Posterior vena cava (tissue), 2 donors: ENCODE results near the gene PAQR3. TPM values are rescaled to one million over a fixed set of nuclear protein-coding genes. Genes with fewer than 3 reads are reported as not detected.

ENCODE experiments used
- DNase-seq: peaks from one replicate; pipeline ENCODE4 v3.0.0-alpha.2; 2020; ENCODE audit warnings: low spot score
- intact Hi-C, 2 donors: fragments of 100-400 bp; cut with DNase I; formaldehyde crosslinking; loops; one replicate each; pipeline versions ENCODE4 v1.14.1 to v1.14.2; 2022 to 2023
- long read RNA-seq, 2 donors: library from polyadenylated mRNA; unstranded; transcript quantifications; one replicate each; pipeline ENCODE4 v2.0.0, GENCODE V29; 2020 to 2021
- total RNA-seq, 2 donors: library from RNA; stranded (reverse); fragmentation: NEBNext Ultra II Directional; extraction: Animal tissue kit (Norgen Biotek cat#: 25700); gene quantifications; one replicate each; pipeline ENCODE4 v1.2.1, GENCODE V29; 2021
- donor health status: DM: yes; HTN: yes; CAD: no.
- donor health status: DM: yes; HTN: yes; CAD: no.

The PAQR3 gene, protein sequence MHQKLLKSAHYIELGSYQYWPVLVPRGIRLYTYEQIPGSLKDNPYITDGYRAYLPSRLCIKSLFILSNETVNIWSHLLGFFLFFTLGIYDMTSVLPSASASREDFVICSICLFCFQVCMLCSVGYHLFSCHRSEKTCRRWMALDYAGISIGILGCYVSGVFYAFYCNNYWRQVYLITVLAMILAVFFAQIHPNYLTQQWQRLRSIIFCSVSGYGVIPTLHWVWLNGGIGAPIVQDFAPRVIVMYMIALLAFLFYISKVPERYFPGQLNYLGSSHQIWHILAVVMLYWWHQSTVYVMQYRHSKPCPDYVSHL
- total RNA-seq: 10 to 100 TPM; 11.5 to 13.0 TPM
- long read RNA-seq, donor 1, full-length matches to known transcripts: 2 of 4 reads
- long read RNA-seq, donor 1, partial matches to known transcripts: 0 of 4 reads
- long read RNA-seq, donor 1, other reads (novel, unspliced or antisense): 2 of 4 reads
- long read RNA-seq, donor 2, partial matches to known transcripts: 0 of 1 reads
- long read RNA-seq, donor 2, other reads (novel, unspliced or antisense): 1 of 1 reads

DNA sequence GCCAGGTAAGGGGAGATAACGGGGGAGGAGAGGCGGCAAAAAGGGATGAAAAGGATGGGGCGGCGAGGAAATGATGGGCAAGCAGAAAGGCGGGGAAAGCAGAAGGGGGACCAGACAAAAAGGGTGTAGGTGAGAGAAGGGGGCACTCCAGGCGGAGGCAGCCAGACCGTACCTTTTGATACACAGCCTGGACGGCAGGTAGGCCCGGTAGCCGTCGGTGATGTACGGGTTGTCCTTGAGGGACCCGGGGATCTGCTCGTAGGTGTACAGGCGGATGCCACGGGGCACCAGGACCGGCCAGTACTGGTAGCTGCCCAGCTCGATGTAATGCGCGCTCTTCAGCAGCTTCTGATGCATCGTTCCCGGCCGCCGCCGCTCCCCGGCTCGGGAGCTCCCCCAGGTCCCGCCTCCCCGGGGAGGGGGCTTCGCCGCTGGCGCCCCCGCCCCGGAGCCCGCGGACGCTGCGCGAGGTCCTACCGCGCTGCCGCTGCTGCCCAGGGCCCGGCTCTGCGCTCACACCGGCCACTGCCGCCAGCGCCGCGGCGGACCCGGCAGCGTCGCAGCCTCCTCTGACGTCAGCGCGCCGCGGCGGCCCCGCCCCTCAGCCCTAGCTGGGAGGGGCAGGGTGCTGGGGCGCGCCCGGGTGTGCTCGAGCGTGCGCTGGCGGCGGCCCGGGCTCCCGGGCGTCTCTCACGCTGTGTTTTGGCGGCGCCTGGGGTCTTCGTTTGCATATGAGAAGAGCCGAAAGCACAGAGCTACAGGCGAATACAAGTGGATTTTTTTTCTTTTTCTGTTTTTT is at the start of gene PAQR3:
Gene PAQR3 (minus strand): TSS at position 571 of the 799 bp plus-strand sequence. CDS start 214 bp downstream, at position 357.
- intact Hi-C loops: no loop called here
- DNase-seq: peak; percentile 95

GRCh38 chr4:78987683-78988082 is 48.4 kb upstream of the PAQR3 start:
- DNase-seq: no peak
- intact Hi-C loops: no loop called here

DNA sequence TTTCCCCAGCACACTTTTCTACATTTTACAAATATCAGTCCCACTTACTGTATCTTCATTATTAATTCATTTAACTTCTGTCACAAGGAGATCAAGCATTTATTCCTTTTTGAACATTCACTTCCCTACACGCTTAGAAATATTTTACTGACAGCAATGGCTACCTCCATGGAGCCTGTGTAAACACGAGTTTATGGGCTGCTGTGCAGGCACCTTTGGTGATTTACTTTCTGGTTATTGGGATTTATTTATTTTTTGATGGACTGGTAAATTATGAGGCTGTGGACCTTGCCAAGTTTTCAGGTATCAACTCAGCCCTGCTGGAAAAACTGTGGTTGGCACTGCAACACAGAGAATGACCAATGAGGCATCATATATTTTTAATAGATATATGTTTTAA is 45.4 kb upstream of the PAQR3 start:
- DNase-seq: no peak

DNA sequence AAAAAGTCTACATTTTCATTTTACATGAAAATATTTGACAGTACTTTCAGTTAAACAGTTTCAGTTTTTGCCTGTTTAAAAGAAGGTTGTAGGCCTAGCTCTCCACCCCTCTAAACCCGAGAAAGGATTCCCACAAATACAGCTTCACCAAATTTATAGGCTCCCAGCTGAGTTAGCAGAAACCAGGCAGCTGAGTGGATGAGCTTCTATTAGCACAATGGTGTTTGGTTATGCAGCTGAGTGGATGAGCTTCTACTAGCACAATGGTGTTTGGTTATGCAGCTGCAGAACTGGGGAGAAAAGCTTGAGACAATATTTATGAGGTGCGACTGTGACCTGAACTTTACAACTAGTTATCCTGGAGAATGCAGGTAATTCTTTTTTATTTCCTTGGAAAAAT is 36.6 kb upstream of the PAQR3 start:
- no peak for DNase-seq
- intact Hi-C loops: no loop called here

More for the DNA sequence above, 45.4 kb upstream of the PAQR3 start:
- intact Hi-C loops: no loop called here

- intact Hi-C loops: no loop called here
- DNase-seq: no peak
Observed at GRCh38 chr4:78971776-78972175, 32.5 kb upstream of the PAQR3 start.

DNA sequence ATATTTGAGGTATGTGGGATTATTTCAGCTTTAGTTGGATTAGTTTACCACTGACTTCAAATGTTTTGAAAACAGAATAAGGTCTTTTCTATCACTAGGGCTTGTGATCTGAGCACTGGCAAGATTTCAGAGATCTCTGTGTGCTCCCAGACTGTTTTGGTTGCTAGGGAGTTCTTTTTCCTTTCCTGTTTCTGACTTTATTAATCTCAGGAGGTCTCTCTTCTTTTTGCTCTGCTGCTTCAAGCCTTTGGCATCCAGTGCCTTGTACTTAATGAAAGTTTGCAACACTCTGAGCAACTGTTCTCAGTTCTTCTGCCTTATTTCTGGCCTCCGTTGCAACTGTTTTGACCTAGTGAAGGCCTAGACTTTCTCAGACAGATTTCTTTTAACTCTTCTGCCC is 32.1 kb upstream of the PAQR3 start:
- DNase-seq: no peak
- intact Hi-C loops: no loop called here

DNA sequence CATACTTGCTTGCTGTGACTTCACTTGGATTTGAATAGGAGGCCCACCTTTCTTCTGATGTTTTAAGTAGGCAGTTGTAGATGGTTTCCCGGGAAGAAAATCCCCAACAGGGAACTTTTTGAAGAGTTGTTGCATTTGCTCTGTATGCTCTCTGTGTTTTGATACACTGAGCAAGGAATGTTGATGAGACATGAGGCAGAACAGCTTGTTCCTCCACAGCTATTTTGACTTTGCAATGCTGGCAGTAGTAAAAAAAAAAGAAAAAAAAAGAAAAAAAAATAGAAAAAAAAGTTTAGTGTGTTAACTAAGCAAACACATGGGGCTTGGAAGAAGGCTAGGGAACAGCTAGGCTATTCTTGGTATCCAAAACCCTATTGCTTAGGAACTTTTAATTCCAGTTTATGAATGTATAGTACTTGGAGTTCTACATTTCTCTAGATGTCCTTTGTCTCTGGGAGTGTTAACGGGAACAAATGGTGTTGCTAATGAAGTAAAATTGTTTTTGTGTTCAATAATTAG is 23.4 kb upstream of the PAQR3 start:
- intact Hi-C loops: no loop called here
- no peak for DNase-seq

DNA sequence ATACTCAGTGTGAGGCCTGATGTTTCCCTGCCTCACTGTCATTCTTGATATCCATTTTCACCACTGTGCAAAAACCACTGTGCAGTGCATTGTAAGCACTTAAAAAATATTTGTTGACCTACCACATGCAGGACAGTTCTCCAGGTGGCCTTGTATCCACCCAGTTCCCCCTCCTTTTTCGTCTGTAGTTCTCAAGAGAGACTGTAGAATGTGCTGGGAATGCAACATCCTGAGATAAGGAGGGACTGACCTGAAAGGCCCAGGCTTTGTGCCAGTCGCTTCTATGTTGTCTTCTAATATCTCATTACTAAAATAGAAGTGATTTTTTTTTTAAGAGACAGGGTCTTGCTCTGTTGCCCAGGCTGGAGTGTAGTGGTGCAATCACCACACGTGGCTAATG is 21.7 kb upstream of the PAQR3 start:
- intact Hi-C loops: no loop called here
- no peak for DNase-seq

DNA sequence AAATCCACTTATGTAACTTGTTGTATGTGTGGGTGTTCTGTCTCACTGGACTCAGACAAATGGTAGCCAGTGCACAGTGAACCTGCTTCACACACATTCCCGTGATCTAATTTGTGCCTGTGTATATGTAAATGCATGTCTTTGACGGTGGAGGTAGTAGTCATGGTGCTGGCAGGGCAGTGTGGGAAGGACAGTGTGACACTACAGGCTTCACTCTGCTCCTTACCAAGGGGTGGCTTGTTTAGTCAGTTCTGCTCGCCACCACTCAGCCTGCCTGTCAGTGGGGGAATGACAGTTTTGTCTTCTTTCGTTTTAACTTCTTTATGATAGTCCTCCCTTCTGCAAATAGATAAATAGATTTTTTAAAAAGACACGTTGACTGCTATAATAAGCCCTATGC is 17.7 kb upstream of the PAQR3 start:
- intact Hi-C loops: loop anchor here in 1 of 2 donors (10.0 kb wide), 1 partner anchor 1248 kb away; no protein-coding TSS in a partner anchor
- no peak for DNase-seq

GRCh38 chr4:78953769-78954666 is 14.8 kb upstream of the PAQR3 start:
- intact Hi-C loops: loop anchor here in 1 of 2 donors (10.0 kb wide), 1 partner anchor 1251 kb away; no protein-coding TSS in a partner anchor
- DNase-seq: no peak

DNA sequence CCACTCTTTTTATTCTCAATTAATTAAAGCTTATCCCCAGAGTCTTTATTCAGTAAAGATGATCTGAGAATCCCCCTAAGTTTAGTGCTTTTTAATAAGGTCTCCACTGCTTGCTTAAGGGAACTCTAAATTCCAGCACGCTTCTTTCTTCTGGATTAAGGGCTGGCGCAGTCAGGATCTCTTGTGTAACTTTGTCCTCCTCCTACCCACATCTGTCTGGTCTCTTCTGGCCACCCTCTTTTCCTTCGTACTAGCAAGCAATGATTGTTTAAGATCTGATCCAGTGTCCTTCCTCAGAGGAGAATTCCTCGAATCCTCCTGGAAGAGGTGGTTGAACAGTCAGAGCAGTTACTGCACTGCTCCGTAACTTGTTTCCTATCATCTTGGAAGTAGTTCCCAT is 14.0 kb upstream of the PAQR3 start:
- intact Hi-C loops: loop anchor here in 1 of 2 donors (10.0 kb wide), 1 partner anchor 1252 kb away; no protein-coding TSS in a partner anchor
- DNase-seq: no peak

GRCh38 chr4:78951862-78952472 is 12.7 kb upstream of the PAQR3 start:
- no peak for DNase-seq
- intact Hi-C loops: loop anchor here in 1 of 2 donors (10.0 kb wide), 1 partner anchor 1253 kb away; no protein-coding TSS in a partner anchor

- no peak for DNase-seq
- intact Hi-C loops: loop anchor here in 1 of 2 donors (10.0 kb wide), 1 partner anchor 1255 kb away; no protein-coding TSS in a partner anchor
Observed at GRCh38 chr4:78949735-78950134, 10.5 kb upstream of the PAQR3 start.

DNA sequence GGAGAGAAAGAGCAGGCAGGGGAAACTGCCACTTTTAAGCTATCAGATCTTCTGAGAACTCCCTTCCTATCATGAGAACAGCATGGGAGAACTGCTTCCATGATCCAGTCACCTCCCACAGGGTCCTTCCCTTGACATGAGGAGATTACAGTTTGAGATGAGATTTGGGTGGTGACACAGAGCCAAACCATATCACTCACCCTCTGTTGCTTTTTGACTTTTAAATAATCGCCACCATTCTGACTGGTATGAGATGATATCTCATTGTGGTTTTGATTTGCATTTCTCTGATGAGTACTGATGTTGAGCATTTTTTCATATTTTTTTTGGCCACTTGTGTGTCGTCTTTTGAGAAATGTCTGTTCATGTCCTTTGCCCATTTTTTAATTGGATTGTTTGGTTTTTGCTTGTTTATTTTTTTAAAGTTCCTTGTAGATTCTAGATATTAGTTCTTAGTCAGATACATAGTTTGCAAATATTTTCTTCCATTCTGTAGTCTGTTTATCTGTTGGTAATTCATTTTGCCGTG is 6.5 kb upstream of the PAQR3 start:
- intact Hi-C loops: no loop called here
- no peak for DNase-seq

- intact Hi-C loops: no loop called here
- no peak for DNase-seq
Observed at GRCh38 chr4:78944381-78944780, 5.1 kb upstream of the PAQR3 start.

GRCh38 chr4:78940752-78941151 is 1.5 kb upstream of the PAQR3 start:
- no peak for DNase-seq
- intact Hi-C loops: no loop called here

DNA sequence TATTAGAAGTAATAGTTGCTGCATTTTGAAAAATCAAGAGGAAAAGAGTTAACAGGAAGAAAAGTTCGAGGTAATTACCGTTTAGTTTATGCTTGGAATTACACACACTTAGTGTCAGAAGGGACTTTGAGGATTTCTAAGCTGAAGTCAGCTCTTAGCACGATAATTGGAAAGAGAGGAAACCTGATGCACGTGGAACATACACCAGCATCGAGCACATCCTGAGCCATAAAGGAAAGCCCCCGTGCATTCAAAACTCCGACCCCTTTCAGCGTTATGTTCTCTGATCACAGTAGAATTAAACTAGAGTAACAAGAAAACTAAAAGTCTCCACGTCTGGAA is 400 bp upstream of the PAQR3 start:
- intact Hi-C loops: no loop called here

DNA sequence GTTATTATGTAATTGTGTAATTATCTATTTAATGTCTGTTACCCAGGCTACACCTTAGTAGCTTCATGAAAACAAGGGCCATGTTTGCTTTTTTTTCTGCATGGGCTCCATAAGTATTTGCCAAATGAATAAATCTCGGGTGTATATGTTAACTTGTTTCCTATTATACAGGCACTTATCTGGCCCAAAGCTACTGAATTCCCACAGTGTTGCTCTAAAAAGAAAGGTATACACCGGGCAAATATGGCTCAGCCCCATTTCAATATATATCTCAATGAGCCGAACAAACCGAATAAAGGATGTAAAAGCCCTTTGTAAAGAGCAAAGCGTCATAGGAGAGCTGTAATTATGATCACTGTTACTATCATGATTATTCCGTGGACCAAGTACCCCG is 767 bp downstream of the PAQR3 start:
- DNase-seq: no peak
- intact Hi-C loops: no loop called here

More for the DNA sequence above, 400 bp upstream of the PAQR3 start:
- DNase-seq: no peak
